Measurements from ENCODE around the gene ALDH3B2.
A peak's percentile ranks its signal among the peaks of the same experiment; 100 is the strongest.
"Not testable (repeated sequence)": the region's sequence is repeated elsewhere in the genome, so short reads cannot be mapped to it uniquely, and the experiment has no call there.

The ALDH3B2 gene

GRCh38 chr11:67660752-67661151 is 13.7 kb downstream of the ALDH3B2 start:
- H3K4me3 ChIP-seq (ENCODE audit: insufficient read depth in 1 of 2, low read depth in 1 of 2, low read length in 2 of 2); H2BK5ac ChIP-seq (ENCODE audit: low read depth, low read length, poor library complexity, severe bottlenecking); H3K79me1 ChIP-seq (replicated peaks; ENCODE audit: low read length, poor library complexity, severe bottlenecking); H3K9ac ChIP-seq (ENCODE audit: low read length); H3K9me3 ChIP-seq (ENCODE audit: control insufficient read depth, low read length); H3K4ac ChIP-seq (ENCODE audit: low read depth in 1 of 2, low read length in 2 of 2); H3K14ac ChIP-seq (ENCODE audit: low read length in 2 of 2); H2AFZ ChIP-seq (ENCODE audit: low read depth, low read length); H3K4me1 ChIP-seq (ENCODE audit: control insufficient read depth, insufficient read depth, low read depth, low read length); H3K36me3 ChIP-seq (ENCODE audit: control insufficient read depth in 1 of 2, insufficient read depth in 2 of 2, low read depth in 1 of 2, low read length in 2 of 2); H2BK120ac ChIP-seq (ENCODE audit: low read depth, low read length); H3K18ac ChIP-seq (ENCODE audit: low read depth in 1 of 2, low read length in 2 of 2); H4K8ac ChIP-seq (ENCODE audit: low read length); H2AK5ac ChIP-seq (ENCODE audit: low read length, severe bottlenecking); H3K27ac ChIP-seq (ENCODE audit: low read length, poor library complexity, severe bottlenecking); H2BK12ac ChIP-seq (ENCODE audit: low read length in 2 of 2); DNase-seq; H3K4me2 ChIP-seq (ENCODE audit: low read length, poor library complexity, severe bottlenecking); H2BK15ac ChIP-seq (ENCODE audit: low read depth, poor library complexity, severe bottlenecking); H3K23ac ChIP-seq (ENCODE audit: low read length in 2 of 2); H4K91ac ChIP-seq (ENCODE audit: low read length): not testable (repeated sequence)
- peaks cover 15 to 38% of the 10 kb centered on the region in 2 experiments for H3K27me3 ChIP-seq (ENCODE audit: control insufficient read depth in 1 of 2, insufficient read depth in 1 of 2, low read length in 2 of 2)
- WGBS: 83% methylated on average over 5 of the region's 5 CpGs

- not testable (repeated sequence) for H2AK5ac ChIP-seq (ENCODE audit: low read length, severe bottlenecking); H3K18ac ChIP-seq (ENCODE audit: low read depth in 1 of 2, low read length in 2 of 2); H3K23ac ChIP-seq (ENCODE audit: low read length in 2 of 2); H4K91ac ChIP-seq (ENCODE audit: low read length); H3K4me2 ChIP-seq (ENCODE audit: low read length, poor library complexity, severe bottlenecking); H3K14ac ChIP-seq (ENCODE audit: low read length in 2 of 2); H3K9ac ChIP-seq (ENCODE audit: low read length); H2AFZ ChIP-seq (ENCODE audit: low read depth, low read length); H3K36me3 ChIP-seq (ENCODE audit: control insufficient read depth in 1 of 2, insufficient read depth in 2 of 2, low read depth in 1 of 2, low read length in 2 of 2); H2BK15ac ChIP-seq (ENCODE audit: low read depth, poor library complexity, severe bottlenecking); H3K27ac ChIP-seq (ENCODE audit: low read length, poor library complexity, severe bottlenecking); H3K9me3 ChIP-seq (ENCODE audit: control insufficient read depth, low read length); H3K4me1 ChIP-seq (ENCODE audit: control insufficient read depth, insufficient read depth, low read depth, low read length); H2BK12ac ChIP-seq (ENCODE audit: low read length in 2 of 2); DNase-seq; H2BK5ac ChIP-seq (ENCODE audit: low read depth, low read length, poor library complexity, severe bottlenecking); H3K4me3 ChIP-seq (ENCODE audit: insufficient read depth in 1 of 2, low read depth in 1 of 2, low read length in 2 of 2); H2BK120ac ChIP-seq (ENCODE audit: low read depth, low read length); H3K4ac ChIP-seq (ENCODE audit: low read depth in 1 of 2, low read length in 2 of 2); H3K79me1 ChIP-seq (replicated peaks; ENCODE audit: low read length, poor library complexity, severe bottlenecking); H4K8ac ChIP-seq (ENCODE audit: low read length)
- peaks cover 15 to 37% of the 10 kb centered on the region in 2 experiments for H3K27me3 ChIP-seq (ENCODE audit: control insufficient read depth in 1 of 2, insufficient read depth in 1 of 2, low read length in 2 of 2)
- 69% methylated on average over 3 of the region's 5 CpGs for WGBS
Observed at GRCh38 chr11:67659651-67660165, 14.7 kb downstream of the ALDH3B2 start.

- Histone ChIP-seq H2BK120ac (ENCODE audit: low read depth, low read length) (no peak overlapping the region), H3K36me3 (ENCODE audit: control insufficient read depth in 1 of 2, insufficient read depth in 2 of 2, low read depth in 1 of 2, low read length in 2 of 2) (no peaks in the 10 kb centered on the region), H3K4me2 (ENCODE audit: low read length, poor library complexity, severe bottlenecking) (no peak overlapping the region), H3K4me3 (ENCODE audit: insufficient read depth in 1 of 2, low read depth in 1 of 2, low read length in 2 of 2) (no peak overlapping the region), H3K9ac (ENCODE audit: low read length) (peak overlapping the region; percentile 56), H3K4me1 (ENCODE audit: control insufficient read depth, insufficient read depth, low read depth, low read length) (no peaks in the 10 kb centered on the region), H4K8ac (ENCODE audit: low read length) (no peak overlapping the region), H2BK5ac (ENCODE audit: low read depth, low read length, poor library complexity, severe bottlenecking) (no peak overlapping the region), H2AFZ (ENCODE audit: low read depth, low read length) (no peak overlapping the region), H3K9me3 (ENCODE audit: control insufficient read depth, low read length) (no peaks in the 10 kb centered on the region), H2AK5ac (ENCODE audit: low read length, severe bottlenecking) (no peak overlapping the region), H3K27me3 (ENCODE audit: control insufficient read depth in 1 of 2, insufficient read depth in 1 of 2, low read length in 2 of 2) (peaks cover 10 to 25% of the 10 kb centered on the region in 2 experiments), H4K91ac (ENCODE audit: low read length) (no peak overlapping the region), H3K4ac (ENCODE audit: low read depth in 1 of 2, low read length in 2 of 2) (no peak overlapping the region), H3K18ac (ENCODE audit: low read depth in 1 of 2, low read length in 2 of 2) (no peak overlapping the region), H3K23ac (ENCODE audit: low read length in 2 of 2) (no peak overlapping the region), H3K27ac (ENCODE audit: low read length, poor library complexity, severe bottlenecking) (no peak overlapping the region), H3K14ac (ENCODE audit: low read length in 2 of 2) (no peak overlapping the region), H2BK12ac (ENCODE audit: low read length in 2 of 2) (no peak overlapping the region), H3K79me1 (replicated peaks; ENCODE audit: low read length, poor library complexity, severe bottlenecking) (no peaks in the 10 kb centered on the region), H2BK15ac (ENCODE audit: low read depth, poor library complexity, severe bottlenecking) (no peak overlapping the region)
- no peak for DNase-seq
- WGBS: 7% methylated on average over 2 of the region's 3 CpGs
Observed at GRCh38 chr11:67657300-67657699, 17.1 kb downstream of the ALDH3B2 start.

- no peak overlapping the region for H3K4ac ChIP-seq (ENCODE audit: low read depth in 1 of 2, low read length in 2 of 2)
- no peak overlapping the region for H3K23ac ChIP-seq (ENCODE audit: low read length in 2 of 2)
- no peak overlapping the region for H4K8ac ChIP-seq (ENCODE audit: low read length)
- H2AK5ac ChIP-seq (ENCODE audit: low read length, severe bottlenecking): no peak overlapping the region
- no peak overlapping the region for H2BK12ac ChIP-seq (ENCODE audit: low read length in 2 of 2)
- no peak overlapping the region for H3K14ac ChIP-seq (ENCODE audit: low read length in 2 of 2)
- H3K36me3 ChIP-seq (ENCODE audit: control insufficient read depth in 1 of 2, insufficient read depth in 2 of 2, low read depth in 1 of 2, low read length in 2 of 2): no peaks in the 10 kb centered on the region
- no peak for DNase-seq
- H3K27me3 ChIP-seq (ENCODE audit: control insufficient read depth in 1 of 2, insufficient read depth in 1 of 2, low read length in 2 of 2): peaks cover 4 to 16% of the 10 kb centered on the region in 2 experiments
- H2BK15ac ChIP-seq (ENCODE audit: low read depth, poor library complexity, severe bottlenecking): no peak overlapping the region
- H2AFZ ChIP-seq (ENCODE audit: low read depth, low read length): no peak overlapping the region
- WGBS: 74% methylated on average over 4 of the region's 4 CpGs
- no peak overlapping the region for H3K27ac ChIP-seq (ENCODE audit: low read length, poor library complexity, severe bottlenecking)
- H3K9me3 ChIP-seq (ENCODE audit: control insufficient read depth, low read length): no peaks in the 10 kb centered on the region
- no peak overlapping the region for H3K9ac ChIP-seq (ENCODE audit: low read length)
- H3K4me1 ChIP-seq (ENCODE audit: control insufficient read depth, insufficient read depth, low read depth, low read length): no peaks in the 10 kb centered on the region
- H3K79me1 ChIP-seq (replicated peaks; ENCODE audit: low read length, poor library complexity, severe bottlenecking): no peaks in the 10 kb centered on the region
- H3K18ac ChIP-seq (ENCODE audit: low read depth in 1 of 2, low read length in 2 of 2): no peak overlapping the region
- no peak overlapping the region for H2BK5ac ChIP-seq (ENCODE audit: low read depth, low read length, poor library complexity, severe bottlenecking)
- H4K91ac ChIP-seq (ENCODE audit: low read length): no peak overlapping the region
- H3K4me3 ChIP-seq (ENCODE audit: insufficient read depth in 1 of 2, low read depth in 1 of 2, low read length in 2 of 2): no peak overlapping the region
- no peak overlapping the region for H3K4me2 ChIP-seq (ENCODE audit: low read length, poor library complexity, severe bottlenecking)
- H2BK120ac ChIP-seq (ENCODE audit: low read depth, low read length): no peak overlapping the region
Observed at GRCh38 chr11:67656278-67656922, 18.0 kb downstream of the ALDH3B2 start.
